ENCODE measurements around the gene FBXO33.

FBXO33 gene, protein sequence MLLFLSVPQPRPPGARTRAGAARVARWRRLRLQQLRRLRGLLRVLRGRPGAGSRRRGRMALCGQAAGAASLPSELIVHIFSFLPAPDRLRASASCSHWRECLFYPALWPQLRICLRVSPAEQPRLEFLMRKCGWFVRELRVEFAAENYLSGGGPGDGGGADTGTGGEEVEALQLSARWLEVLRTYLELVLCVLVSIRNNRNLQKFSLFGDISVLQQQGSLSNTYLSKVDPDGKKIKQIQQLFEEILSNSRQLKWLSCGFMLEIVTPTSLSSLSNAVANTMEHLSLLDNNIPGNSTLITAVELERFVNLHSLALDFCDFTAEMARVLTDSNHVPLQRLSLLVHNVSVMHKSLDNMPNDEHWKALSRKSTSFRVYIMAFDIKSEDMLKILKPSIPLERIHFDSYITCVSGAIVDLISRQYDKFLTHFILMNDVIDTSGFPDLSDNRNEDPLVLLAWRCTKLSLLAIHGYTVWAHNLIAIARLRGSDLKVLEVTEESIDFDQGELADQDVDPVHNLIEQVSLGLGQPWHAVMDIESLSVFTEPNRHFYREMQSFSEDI

DNA sequence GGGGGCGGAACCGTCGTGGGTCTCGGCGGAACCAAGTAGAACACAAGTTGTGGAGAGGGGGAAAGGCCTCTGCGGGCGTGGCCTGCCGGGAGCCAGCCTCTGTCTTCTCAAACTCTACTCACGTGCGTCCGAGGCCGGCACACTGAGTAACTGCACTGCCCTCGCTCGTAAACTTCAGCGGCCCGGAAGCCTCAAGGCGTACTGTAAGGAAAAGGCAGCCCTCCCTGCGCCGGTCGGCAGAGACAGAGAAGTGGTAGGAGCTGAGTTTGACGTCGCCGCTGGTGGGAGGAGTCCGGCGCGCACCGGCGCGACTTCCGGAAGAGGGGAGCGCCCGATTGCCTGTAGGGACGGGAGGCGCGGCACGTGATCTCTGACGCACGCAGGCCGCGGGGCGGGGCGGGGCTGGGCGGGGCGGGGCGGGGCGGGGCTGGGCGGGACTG, at the start of gene FBXO33:
Gene FBXO33, minus strand, starts transcription at position 255 of the 440 bp plus-strand sequence. CDS start 271 bp downstream, outside the sequence.
- peak; percentile 89 to 92 for DNase-seq (ENCODE audit: extremely low read depth in 1 of 2, low read depth in 1 of 2)

DNA sequence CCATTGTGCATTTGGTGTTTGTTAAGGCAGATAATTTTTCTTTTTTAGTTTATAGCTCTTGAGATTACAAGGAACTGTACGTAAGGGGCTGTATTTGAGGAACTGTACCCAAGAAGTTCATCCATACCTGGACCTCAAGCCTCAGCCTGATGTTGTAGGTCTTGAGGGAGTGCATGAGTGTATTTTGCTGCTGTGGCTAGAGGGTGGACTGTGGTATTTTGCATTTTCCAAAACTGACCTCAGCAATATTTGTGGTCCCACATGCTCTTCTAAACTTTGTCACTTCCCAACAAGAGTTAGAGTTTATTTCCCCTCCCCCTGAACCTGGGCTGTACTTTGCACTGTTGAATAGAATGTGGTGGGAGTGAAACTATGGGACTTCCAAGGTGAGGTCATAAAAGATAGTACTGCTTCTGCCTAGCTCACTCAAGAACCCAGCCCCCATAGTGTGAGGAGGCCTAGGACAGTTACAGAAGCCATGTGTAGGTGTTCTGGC, 42.2 kb upstream of the FBXO33 start:
- DNase-seq (ENCODE audit: extremely low read depth in 1 of 2, low read depth in 1 of 2), result no peak

DNA sequence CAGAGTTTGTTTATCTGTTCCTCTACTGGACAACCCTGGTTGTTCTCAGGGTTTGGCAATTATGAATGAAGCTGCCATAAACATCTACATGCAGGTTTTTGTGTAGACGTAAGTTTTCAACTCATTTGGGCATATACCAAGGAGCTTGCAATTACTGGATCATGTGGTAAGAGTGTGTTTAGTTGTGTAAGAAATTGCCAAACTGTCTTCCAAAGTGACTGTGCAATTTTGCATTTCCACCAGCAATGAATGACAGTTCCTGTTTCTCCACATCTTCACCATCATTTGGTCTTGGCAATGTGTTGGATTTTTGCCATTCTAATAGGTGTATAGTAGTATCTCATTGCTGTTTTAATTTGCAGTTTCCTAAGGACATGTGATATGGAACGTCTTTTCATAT, 39.8 kb upstream of the FBXO33 start:
- DNase-seq (ENCODE audit: extremely low read depth in 1 of 2, low read depth in 1 of 2), result no peak

DNA sequence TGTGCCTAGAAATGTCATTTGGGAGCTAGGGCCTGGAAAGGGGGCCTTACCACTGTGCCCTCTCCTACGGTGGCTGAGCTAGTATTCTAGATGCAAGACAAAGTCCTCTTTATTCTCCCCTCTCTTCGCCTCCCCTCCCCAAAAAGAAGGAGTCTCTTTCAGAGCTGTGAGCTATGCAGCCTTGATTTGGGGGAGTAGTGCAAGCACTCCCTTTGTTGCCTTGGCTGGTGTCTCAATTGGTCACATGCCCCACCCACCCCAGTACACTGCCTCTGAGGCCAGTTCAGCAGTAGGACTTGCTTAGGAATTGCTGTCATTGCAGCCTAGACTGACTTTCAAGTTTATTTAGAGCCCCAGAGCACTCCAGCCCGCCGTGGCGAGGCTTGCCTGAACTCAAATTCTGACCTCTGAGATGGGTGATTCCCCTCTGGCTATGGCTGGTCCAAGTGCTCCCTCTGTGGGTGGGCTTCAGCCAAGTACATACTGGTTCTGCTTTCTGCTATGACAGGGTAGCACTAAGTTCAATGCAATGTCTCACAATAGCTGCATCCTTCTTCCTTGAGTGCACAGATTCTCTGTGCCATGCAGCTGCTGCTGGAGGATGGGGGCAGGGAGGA, 37.0 kb upstream of the FBXO33 start:
- peak in 1 of 2 donors; percentile 0 for DNase-seq (ENCODE audit: extremely low read depth in 1 of 2, low read depth in 1 of 2)

DNA sequence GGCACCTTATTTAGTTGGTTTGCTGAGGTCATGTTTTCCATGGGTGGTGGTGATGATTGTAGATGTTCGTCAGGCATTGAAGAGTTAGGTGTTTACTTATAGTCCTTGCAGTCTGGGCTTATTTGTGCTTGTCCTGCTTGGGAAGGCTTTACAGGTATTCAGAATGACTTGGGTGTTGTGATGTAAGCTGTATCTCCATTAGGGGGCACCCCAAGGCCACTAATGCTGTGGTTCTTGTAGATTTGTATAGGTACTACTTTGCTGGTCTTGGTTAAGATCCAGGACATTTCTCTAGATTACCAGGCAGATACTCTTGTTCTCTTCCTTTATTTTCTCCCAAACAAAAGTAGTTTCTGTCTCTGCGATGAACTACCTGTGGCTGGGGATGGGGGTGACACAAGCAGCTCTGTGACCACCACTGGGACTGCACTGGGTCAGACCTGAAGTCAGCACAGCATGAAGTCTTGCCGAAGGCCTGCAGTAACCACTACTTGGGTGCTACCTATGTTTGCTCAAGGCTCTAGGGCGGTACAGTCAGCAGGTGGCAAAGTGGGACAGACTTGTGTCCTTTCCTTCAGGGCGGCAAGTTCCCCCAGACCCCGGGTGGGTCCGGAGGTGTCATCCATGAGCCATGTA, 35.8 kb upstream of the FBXO33 start:
- DNase-seq (ENCODE audit: extremely low read depth in 1 of 2, low read depth in 1 of 2), result no peak

DNA sequence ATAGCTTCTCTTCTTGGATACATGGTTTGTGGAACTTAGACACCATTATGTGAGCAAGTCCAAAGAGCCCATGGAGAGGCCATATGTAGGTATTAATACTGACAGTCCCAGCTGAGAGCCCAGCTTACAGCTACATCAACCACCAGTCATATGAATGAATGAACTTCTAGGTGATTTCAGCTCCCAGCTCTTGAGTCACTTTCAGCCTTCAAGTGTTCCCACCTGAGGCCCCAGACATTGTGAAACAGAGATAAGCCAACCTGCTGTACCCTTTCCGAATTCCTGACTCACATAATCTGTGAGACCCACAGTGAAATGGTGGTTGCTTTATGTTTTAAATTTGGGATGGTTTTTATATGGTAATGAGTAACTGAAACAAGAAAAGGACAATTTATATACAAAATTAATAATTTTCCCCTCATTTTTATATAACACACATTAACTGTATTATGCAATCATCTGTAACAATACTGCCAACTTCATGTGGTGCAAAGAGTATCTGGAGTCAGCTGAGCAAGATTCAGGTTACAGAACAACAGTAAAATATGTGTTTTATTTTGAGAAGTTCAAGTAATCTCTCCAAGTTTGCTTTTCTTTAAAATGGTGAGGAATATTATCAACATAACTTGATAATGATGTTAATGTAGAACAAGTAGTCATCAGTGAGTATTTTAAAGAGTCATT, 27.7 kb upstream of the FBXO33 start:
- no peak for DNase-seq (ENCODE audit: extremely low read depth in 1 of 2, low read depth in 1 of 2)

DNA sequence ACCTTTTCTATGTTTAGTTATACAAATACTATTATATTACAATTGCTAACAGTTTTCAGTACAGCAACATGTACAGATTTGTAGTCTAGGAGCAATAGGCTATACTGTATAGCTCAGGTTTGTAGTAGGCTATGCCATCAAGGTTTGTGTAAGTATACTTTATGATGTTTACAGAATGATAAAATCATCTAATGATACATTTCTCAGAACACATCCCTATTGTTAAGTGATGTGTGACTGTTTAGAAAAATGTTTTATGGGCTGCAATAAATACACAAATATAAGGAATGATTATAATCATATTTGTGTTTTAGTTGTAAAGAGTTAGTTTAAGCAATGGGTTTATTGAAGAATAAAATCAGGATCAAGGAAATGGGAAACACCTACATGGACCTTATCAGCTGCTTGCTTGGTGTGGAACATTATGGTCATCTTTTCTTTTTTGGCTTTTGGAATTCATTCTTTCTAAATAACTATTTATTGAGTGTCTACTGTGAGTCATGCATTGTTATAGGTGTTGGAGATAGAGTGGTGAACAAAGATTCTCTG, 24.5 kb upstream of the FBXO33 start:
- DNase-seq (ENCODE audit: extremely low read depth in 1 of 2, low read depth in 1 of 2), result no peak

DNA sequence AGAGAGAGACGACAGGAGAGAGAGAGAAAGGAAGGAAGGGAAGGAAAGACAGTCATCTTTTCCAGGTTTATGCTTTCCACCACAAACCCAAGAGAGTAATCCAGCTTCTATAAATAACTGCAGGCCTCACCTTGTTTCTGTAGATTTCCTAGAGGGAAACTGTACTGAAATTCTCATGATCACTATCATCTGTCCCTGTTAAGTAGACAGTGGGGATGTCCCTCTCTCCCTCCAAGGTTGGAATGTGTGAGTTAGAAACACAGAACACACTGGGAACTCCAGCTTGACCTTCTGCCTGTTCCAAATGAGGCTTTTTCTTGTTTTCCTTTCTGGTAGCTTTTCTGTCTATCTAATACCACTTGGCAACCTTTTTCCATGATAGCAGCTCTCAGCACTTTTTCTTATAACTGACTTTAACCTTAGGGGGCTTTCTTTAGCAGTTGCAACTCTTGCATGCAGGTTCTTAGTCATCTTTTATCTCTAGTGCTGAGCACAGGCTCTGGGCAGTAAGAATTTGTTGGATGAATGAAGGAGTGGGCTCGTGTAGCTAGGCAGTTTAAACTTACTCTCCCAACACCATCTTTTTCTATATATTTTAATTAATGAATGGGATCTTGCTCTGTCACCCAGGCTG, 22.8 kb upstream of the FBXO33 start:
- no peak for DNase-seq (ENCODE audit: extremely low read depth in 1 of 2, low read depth in 1 of 2)

DNA sequence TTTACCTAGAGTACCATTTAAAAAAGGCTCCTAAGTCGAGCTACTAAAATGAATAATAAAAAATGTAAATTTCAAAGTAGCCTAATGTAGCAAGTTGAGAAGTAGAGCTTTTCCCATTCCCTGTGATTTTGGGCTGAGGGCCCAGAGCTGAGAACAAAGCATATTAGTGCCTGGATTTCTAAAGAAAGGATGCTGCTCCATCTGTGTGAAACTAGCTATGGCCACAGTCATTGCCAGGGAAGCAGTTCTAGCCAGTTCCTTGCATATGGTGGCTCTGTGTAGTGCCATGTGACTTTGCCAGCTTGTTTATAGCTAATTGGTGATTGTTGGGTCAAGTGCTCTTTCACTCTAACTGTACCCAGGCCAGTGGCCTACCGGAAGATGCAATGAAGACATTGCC, 20.4 kb upstream of the FBXO33 start:
- no peak for DNase-seq (ENCODE audit: extremely low read depth in 1 of 2, low read depth in 1 of 2)

DNA sequence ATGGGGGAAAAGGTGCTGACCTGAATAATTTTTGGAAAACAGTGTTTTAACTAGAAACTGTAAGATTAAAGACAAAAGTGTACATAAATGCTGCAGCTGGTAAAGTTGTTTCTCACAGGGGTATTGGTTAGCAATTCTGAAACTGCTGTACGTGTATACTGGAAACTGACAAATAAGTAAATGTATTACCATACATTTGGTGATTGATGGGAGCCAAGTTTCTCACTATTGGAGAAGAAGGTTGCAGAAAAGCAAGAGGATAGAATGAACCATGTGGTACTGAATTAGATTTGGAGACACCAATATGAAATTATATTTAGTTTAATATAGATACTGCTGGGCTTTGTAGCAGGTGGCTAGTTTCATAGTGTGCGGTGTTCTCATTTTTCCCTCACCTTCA, 19.6 kb upstream of the FBXO33 start:
- DNase-seq (ENCODE audit: extremely low read depth in 1 of 2, low read depth in 1 of 2), result no peak

DNA sequence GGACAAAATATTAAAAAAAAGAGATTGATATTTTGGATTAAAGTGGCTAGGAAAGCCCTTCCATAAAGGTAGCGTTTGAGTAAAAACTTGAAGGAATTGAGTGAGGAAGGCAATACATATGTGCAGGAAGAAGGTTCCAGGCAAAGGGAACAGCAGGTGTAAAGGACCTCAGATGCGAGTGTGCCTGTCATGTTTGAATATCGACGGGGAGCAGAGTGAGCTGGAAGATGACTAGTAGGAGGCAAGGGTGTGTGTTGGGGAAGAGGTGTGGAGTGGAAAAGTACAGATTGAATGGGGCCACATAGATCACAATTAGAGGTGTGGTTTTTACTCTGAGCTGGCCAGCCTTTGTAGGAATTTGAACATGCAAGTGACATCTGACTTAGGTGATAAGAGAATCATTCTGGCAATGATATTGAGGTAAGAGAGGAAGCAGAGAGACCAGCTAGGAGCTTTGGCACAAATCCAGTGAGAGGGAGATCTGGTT, 15.0 kb upstream of the FBXO33 start:
- no peak for DNase-seq (ENCODE audit: extremely low read depth in 1 of 2, low read depth in 1 of 2)

DNA sequence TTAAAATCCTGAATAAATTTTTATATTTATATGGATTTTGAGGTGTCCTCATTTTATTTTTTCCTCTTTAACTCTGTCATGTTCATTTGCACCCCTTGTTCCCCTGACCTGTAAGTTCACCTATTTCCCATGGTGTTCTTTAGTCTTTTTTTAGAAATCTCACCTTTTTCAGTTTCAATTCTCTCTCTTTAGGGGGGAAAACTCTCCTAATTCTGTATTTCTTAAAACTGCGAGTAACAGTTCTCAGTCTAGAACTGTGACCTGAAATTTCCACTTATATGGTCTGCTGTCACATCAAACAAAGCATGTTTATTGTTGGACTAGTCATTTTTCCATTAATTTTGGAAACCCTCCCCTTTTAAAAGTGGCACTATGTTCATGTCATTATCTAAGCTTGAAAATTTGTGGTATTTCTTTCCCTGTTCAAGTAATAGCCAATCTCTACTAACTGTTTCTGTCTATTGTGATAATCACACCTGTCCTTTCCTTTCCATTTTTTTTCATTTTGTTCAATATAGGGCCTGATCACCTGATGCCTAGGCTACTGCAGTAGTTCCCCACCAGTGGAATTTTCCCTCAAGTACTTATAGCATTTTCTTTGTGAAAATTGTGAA, 14.0 kb upstream of the FBXO33 start:
- no peak for DNase-seq (ENCODE audit: extremely low read depth in 1 of 2, low read depth in 1 of 2)

DNA sequence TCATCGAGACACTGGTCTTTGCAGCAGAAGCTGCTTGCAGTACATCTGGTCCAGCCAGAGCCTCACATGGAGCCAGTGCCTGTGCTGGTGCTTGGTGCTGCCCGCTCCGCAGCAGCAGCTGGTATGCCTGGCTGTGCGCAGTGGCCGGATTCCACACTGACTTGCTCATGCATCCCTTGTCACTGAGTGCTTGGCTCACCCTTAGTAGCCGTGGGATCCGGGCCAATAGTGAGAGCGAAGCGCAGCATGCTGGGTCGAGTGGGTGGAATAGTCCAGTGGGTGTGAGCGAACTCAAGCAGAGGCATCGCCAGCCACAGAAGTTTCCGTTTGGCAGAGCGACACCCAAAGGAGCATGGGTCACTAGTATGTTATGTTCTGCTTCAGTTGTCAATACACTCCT, 10.1 kb upstream of the FBXO33 start:
- no peak for DNase-seq (ENCODE audit: extremely low read depth in 1 of 2, low read depth in 1 of 2)

DNA sequence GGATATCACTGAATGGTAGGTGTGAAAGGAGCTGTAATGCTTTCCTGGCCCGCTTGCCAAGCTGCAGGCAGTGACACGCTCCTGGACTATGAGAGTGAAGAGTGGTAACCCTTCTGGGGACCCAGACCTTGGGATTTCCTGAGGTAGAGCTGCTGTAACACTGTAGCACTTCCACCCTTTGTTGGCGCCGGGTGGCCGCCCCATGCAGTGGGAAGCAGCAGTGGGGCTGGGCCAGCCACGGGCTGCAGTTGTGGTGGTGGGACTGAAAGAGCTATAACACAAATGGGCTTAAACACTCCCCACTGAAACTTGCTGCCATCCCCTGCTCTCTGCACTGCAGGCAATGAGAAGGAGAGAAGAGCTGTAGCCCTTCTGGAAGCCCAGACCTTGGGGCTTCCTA, 9.6 kb upstream of the FBXO33 start:
- no peak for DNase-seq (ENCODE audit: extremely low read depth in 1 of 2, low read depth in 1 of 2)

DNA sequence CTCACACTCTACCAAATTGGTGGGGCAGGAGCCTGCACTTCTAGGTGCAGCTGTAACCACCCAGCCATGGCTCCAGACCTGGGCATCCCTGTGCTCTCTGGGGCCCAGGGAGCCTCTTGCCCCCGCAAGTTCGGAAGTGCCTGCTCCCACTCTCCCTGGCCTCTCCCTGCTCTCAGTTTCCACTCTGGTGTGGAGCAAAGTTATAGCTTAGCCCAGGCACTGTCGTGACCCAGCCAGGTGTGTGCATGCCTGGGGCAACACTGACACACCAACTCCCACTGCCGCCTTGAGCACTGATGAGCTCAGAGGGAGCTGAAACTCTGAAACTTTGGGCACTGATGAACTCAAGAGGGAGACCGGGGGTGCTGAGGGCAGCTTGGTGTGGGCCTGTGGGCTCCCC, 8.7 kb upstream of the FBXO33 start:
- no peak for DNase-seq (ENCODE audit: extremely low read depth in 1 of 2, low read depth in 1 of 2)

DNA sequence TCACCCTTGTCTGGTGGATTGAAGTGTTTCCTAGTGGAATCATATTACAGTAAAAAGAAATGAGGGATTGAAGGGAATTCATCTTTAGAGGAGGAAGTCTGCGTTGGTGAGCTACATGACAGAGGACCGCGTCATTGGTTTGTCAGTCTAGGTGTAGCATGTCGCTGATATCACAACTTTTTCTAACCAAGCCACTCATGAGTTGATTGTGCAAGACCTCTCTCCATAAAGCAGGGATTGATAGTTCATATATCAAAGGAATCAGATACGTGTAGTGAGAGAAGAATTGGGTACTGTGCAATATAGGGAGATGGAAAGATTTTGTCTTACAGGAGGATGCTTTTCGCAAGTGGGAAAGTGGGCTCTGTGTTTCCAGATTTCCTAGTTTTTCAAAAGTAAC, 3.0 kb upstream of the FBXO33 start:
- DNase-seq (ENCODE audit: extremely low read depth in 1 of 2, low read depth in 1 of 2), result no peak

DNA sequence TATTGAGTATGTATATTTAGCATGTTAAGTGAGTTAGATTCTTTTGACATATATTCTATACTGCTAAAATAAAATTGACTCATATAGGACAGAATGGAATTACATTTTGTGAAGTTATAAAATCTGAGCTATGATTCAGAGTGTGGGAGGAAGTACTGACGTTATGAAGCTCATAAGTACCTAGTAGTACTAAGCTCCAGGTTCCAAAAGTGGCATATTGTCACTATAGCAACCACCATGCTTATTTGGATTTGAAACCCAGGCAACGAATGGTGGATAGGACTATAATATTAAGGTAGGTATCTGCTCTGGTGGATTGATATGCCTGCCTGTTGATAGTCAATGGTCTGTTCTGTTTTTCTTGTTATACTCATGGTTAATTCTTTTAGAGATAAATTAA, 2.2 kb upstream of the FBXO33 start:
- no peak for DNase-seq (ENCODE audit: extremely low read depth in 1 of 2, low read depth in 1 of 2)

DNA sequence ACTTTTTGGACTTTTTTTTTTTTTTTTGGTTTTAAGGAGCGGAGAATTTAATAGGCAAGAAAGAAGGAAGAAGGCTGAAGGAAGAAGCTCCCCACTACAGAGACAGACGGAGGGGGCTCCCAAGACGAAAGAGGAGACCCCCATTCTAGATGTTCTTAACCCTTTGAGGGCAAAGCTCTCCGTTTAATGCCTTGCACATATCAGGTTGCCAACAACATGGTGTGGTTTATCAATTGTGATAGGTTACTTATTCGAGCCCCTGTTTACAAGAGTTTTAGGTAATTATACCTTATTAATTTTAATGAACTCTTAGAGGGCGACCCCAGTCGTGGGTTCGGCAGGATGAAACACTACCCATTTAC, 1.2 kb upstream of the FBXO33 start:
- DNase-seq (ENCODE audit: extremely low read depth in 1 of 2, low read depth in 1 of 2), result no peak

DNA sequence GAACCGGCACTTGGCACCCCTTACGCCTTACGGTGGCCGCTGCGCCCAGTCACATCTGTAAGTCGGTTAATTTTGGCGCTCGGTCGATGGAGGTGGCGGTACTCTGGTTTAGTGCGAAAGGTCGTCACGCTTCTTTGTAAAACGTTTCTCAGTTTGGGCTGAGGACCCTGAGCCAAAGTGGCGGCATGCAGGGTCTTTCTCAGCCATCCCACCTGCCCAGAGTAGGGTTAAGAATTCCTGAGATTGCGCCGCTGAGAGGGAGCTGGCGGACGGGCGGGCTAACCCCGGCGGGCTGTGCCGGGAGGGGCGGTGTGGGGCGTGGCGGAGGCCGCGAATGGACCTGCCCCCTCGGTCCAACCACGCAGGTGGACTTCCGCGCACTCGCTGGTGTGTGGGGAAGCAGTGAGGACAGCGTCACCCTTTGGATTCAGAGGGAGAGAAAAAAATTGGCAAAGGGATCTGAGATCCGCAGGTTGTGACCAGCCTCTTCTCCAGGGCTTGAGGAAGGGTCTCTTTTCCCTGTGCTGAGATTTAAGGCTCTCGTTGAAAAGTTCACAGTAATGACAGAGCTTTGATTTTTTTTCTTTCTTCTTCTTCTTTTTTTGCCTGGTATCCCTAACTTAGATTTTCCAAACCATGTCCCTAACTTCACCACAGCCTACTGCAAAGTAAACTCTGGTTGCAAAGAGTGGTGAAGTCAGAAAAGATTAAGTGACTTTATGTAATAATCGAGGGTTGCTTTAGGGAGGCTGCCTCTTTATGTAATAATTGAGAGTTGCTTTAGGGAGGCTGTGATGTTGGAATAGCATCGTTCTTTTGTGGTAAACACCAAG, 602 bp upstream of the FBXO33 start:
- peak in 1 of 2 donors; percentile 55 for DNase-seq (ENCODE audit: extremely low read depth in 1 of 2, low read depth in 1 of 2)

Measured in activated CD8-positive, alpha-beta memory T cell treated with anti-CD3 and anti-CD28 coated beads for 1 hour (primary cell).